HG02938 (cell line): ENCODE measurements around the gene INHBC.
"Not testable (repeated sequence)": the region's sequence is repeated elsewhere in the genome, so short reads cannot be mapped to it uniquely, and the experiment has no call there.

ENCODE experiments used
- ATAC-seq: cut with Tn5 transposase; IDR thresholded peaks from one replicate; pipeline ENCODE4 v1.9.1; 2021; ENCODE audit warnings: mild to moderate bottlenecking, moderate library complexity; ENCODE audit not compliant: unreplicated experiment

The INHBC gene

GRCh38 chr12:57428965-57429364 lies 5.6 kb upstream of the INHBC start:
- ATAC-seq: no peak

- ATAC-seq: no peak
These were observed 5.0 kb upstream of the INHBC start for GRCh38 chr12:57429473-57430111.

- ATAC-seq: peak; percentile 31
These were observed 4.3 kb upstream of the INHBC start for GRCh38 chr12:57430112-57430930.

- peak; percentile 88 for ATAC-seq
These were observed 3.5 kb upstream of the INHBC start, which contains the start of gene R3HDM2 for GRCh38 chr12:57430931-57431566. Gene R3HDM2, minus strand, starts transcription at chr12:57431043. Its CDS starts 120,615 bp downstream, at chr12:57310428.

- ATAC-seq: no peak
These were observed 2.9 kb upstream of the INHBC start for GRCh38 chr12:57431654-57432188.

- ATAC-seq: no peak
These were observed 1.2 kb upstream of the INHBC start for GRCh38 chr12:57433370-57433769.

- ATAC-seq: no peak
These were observed 709 bp downstream of the INHBC start for GRCh38 chr12:57435293-57435692.

GRCh38 chr12:57438400-57438799 lies 3.8 kb downstream of the INHBC start:
- ATAC-seq: no peak

- ATAC-seq: no peak
These were observed 5.2 kb downstream of the INHBC start for GRCh38 chr12:57439762-57440266.

GRCh38 chr12:57441393-57441792 lies 6.8 kb downstream of the INHBC start:
- not testable (repeated sequence) for ATAC-seq

GRCh38 chr12:57441846-57442427 lies 7.4 kb downstream of the INHBC start:
- no peak for ATAC-seq

- not testable (repeated sequence) for ATAC-seq
These were observed 9.8 kb downstream of the INHBC start for GRCh38 chr12:57444337-57444736.

GRCh38 chr12:57444744-57445143 lies 10.2 kb downstream of the INHBC start:
- no peak for ATAC-seq

GRCh38 chr12:57446292-57446960 lies 11.8 kb downstream of the INHBC start:
- no peak for ATAC-seq

- ATAC-seq: no peak
These were observed 14.1 kb downstream of the INHBC start for GRCh38 chr12:57448669-57449068.

GRCh38 chr12:57449375-57449774 lies 14.8 kb downstream of the INHBC start:
- ATAC-seq: no peak

- ATAC-seq: no peak
These were observed 15.5 kb downstream of the INHBC start for GRCh38 chr12:57450057-57450456.

- no peak for ATAC-seq
These were observed 16.7 kb downstream of the INHBC start for GRCh38 chr12:57451233-57451778.

GRCh38 chr12:57452181-57452936 lies 17.8 kb downstream of the INHBC start:
- no peak for ATAC-seq
